ENCODE measurements around the gene OXA1L.
"Not testable (repeated sequence)": the region's sequence is repeated elsewhere in the genome, so short reads cannot be mapped to it uniquely, and the experiment has no call there.

OXA1L gene

GRCh38 chr14:22776215-22776614 lies 9.7 kb downstream of the OXA1L start:
- Mint-ChIP-seq H3K27me3 (no peaks in the 10 kb centered on the region), H3K27ac (no peak overlapping the region), H3K4me1 (no peaks in the 10 kb centered on the region), H3K9me3 (no peaks in the 10 kb centered on the region), H3K4me3 (no peak overlapping the region), H3K36me3 (peaks cover 13% of the 10 kb centered on the region)
- DNase-seq (ENCODE audit: low spot score in 2 of 2): no peak
- ATAC-seq (ENCODE audit: low read depth): no peak

- H3K27me3 Mint-ChIP-seq; DNase-seq (ENCODE audit: low spot score in 2 of 2); H3K9me3 Mint-ChIP-seq; H3K4me1 Mint-ChIP-seq; H3K27ac Mint-ChIP-seq; H3K4me3 Mint-ChIP-seq; H3K36me3 Mint-ChIP-seq; ATAC-seq (ENCODE audit: low read depth): not testable (repeated sequence)
Measured at GRCh38 chr14:22776849-22777248, 10.4 kb downstream of the OXA1L start.

GRCh38 chr14:22778084-22778483 lies 11.6 kb downstream of the OXA1L start:
- no peaks in the 10 kb centered on the region for H3K4me1 Mint-ChIP-seq
- peaks cover 6% of the 10 kb centered on the region for H3K36me3 Mint-ChIP-seq
- no peaks in the 10 kb centered on the region for H3K27me3 Mint-ChIP-seq

GRCh38 chr14:22780105-22780679 lies 13.7 kb downstream of the OXA1L start:
- DNase-seq (ENCODE audit: low spot score in 2 of 2) (no peak), ATAC-seq (ENCODE audit: low read depth) (no peak)
- H3K4me1 Mint-ChIP-seq: no peaks in the 10 kb centered on the region
- H3K9me3 Mint-ChIP-seq: no peaks in the 10 kb centered on the region
- H3K27me3 Mint-ChIP-seq: no peaks in the 10 kb centered on the region
- no peak overlapping the region for H3K4me3 Mint-ChIP-seq
- H3K27ac Mint-ChIP-seq: peak overlapping the region; percentile 50
- H3K36me3 Mint-ChIP-seq: peaks cover under 1% of the 10 kb centered on the region

More at GRCh38 chr14:22778084-22778483, 11.6 kb downstream of the OXA1L start:
- H3K27ac Mint-ChIP-seq: peak overlapping the region; percentile 67
- ATAC-seq (ENCODE audit: low read depth) (no peak), DNase-seq (ENCODE audit: low spot score in 2 of 2) (no peak)
- no peak overlapping the region for H3K4me3 Mint-ChIP-seq
- no peaks in the 10 kb centered on the region for H3K9me3 Mint-ChIP-seq

- Mint-ChIP-seq H3K9me3 (no peaks in the 10 kb centered on the region), H3K4me3 (no peak overlapping the region), H3K27ac (peak overlapping the region; percentile 79), H3K27me3 (no peaks in the 10 kb centered on the region), H3K4me1 (no peaks in the 10 kb centered on the region), H3K36me3 (no peaks in the 10 kb centered on the region)
- no peak for ATAC-seq (ENCODE audit: low read depth)
- no peak for DNase-seq (ENCODE audit: low spot score in 2 of 2)
Measured at GRCh38 chr14:22780941-22781300, 14.4 kb downstream of the OXA1L start.

GRCh38 chr14:22781301-22781991 lies 15.0 kb downstream of the OXA1L start:
- no peak for DNase-seq (ENCODE audit: low spot score in 2 of 2)
- ATAC-seq (ENCODE audit: low read depth): no peak
- Mint-ChIP-seq H3K4me3 (no peak overlapping the region), H3K27me3 (no peaks in the 10 kb centered on the region), H3K27ac (peak overlapping the region; percentile 79), H3K4me1 (peaks cover 2% of the 10 kb centered on the region), H3K36me3 (no peaks in the 10 kb centered on the region), H3K9me3 (no peaks in the 10 kb centered on the region)

- DNase-seq (ENCODE audit: low spot score in 2 of 2): no peak
- peaks cover 20% of the 10 kb centered on the region for H3K4me1 Mint-ChIP-seq
- ATAC-seq (ENCODE audit: low read depth): no peak
- H3K36me3 Mint-ChIP-seq: peaks cover 4% of the 10 kb centered on the region
- no peak overlapping the region for H3K27ac Mint-ChIP-seq
- H3K9me3 Mint-ChIP-seq: no peaks in the 10 kb centered on the region
- H3K27me3 Mint-ChIP-seq: no peaks in the 10 kb centered on the region
- H3K4me3 Mint-ChIP-seq: no peak overlapping the region
Measured at GRCh38 chr14:22786685-22787084, 20.2 kb downstream of the OXA1L start.

GRCh38 chr14:22791301-22791700 lies 24.8 kb downstream of the OXA1L start:
- no peak for DNase-seq (ENCODE audit: low spot score in 2 of 2)
- H3K27ac Mint-ChIP-seq: peak overlapping the region; percentile 92
- H3K36me3 Mint-ChIP-seq: peaks cover 7% of the 10 kb centered on the region
- peaks cover 39% of the 10 kb centered on the region for H3K4me1 Mint-ChIP-seq
- no peak for ATAC-seq (ENCODE audit: low read depth)
- no peaks in the 10 kb centered on the region for H3K27me3 Mint-ChIP-seq
- H3K4me3 Mint-ChIP-seq: peak overlapping the region; percentile 17
- H3K9me3 Mint-ChIP-seq: no peaks in the 10 kb centered on the region

GRCh38 chr14:22792158-22792557 lies 25.7 kb downstream of the OXA1L start:
- ATAC-seq (ENCODE audit: low read depth) (no peak), DNase-seq (ENCODE audit: low spot score in 2 of 2) (no peak)
- Mint-ChIP-seq H3K4me3 (no peak overlapping the region), H3K27ac (peak overlapping the region; percentile 92), H3K4me1 (peaks cover 41% of the 10 kb centered on the region), H3K27me3 (no peaks in the 10 kb centered on the region), H3K9me3 (no peaks in the 10 kb centered on the region), H3K36me3 (peaks cover 9% of the 10 kb centered on the region)

- H3K27ac Mint-ChIP-seq: peak overlapping the region; percentile 92
- ATAC-seq (ENCODE audit: low read depth); H3K4me3 Mint-ChIP-seq: not testable (repeated sequence)
Measured at GRCh38 chr14:22793550-22793949, 27.1 kb downstream of the OXA1L start.

GRCh38 chr14:22793976-22794375 lies 27.5 kb downstream of the OXA1L start:
- DNase-seq (ENCODE audit: low spot score in 2 of 2): no peak
- ATAC-seq (ENCODE audit: low read depth): no peak
- Mint-ChIP-seq H3K27ac (peak overlapping the region; percentile 92), H3K4me1 (peaks cover 48% of the 10 kb centered on the region), H3K27me3 (no peaks in the 10 kb centered on the region), H3K4me3 (no peak overlapping the region), H3K9me3 (no peaks in the 10 kb centered on the region), H3K36me3 (peaks cover 9% of the 10 kb centered on the region)

More at GRCh38 chr14:22793550-22793949, 27.1 kb downstream of the OXA1L start:
- H3K36me3 Mint-ChIP-seq; H3K27me3 Mint-ChIP-seq; H3K9me3 Mint-ChIP-seq; DNase-seq (ENCODE audit: low spot score in 2 of 2): not testable (repeated sequence)
- H3K4me1 Mint-ChIP-seq: peaks cover 46% of the 10 kb centered on the region

- Mint-ChIP-seq H3K27me3 (no peaks in the 10 kb centered on the region), H3K4me1 (peaks cover 50% of the 10 kb centered on the region), H3K27ac (peak overlapping the region; percentile 92), H3K9me3 (no peaks in the 10 kb centered on the region), H3K36me3 (peaks cover 9% of the 10 kb centered on the region), H3K4me3 (peak overlapping the region; percentile 8)
- DNase-seq (ENCODE audit: low spot score in 2 of 2) (peak; percentile 53 to 59), ATAC-seq (ENCODE audit: low read depth) (peak; percentile 79)
Measured at GRCh38 chr14:22794551-22794951, 28.1 kb downstream of the OXA1L start.

- Mint-ChIP-seq H3K27ac (peak overlapping the region; percentile 92), H3K27me3 (no peaks in the 10 kb centered on the region), H3K4me1 (peaks cover 44% of the 10 kb centered on the region), H3K4me3 (no peak overlapping the region), H3K36me3 (peaks cover 15% of the 10 kb centered on the region), H3K9me3 (no peaks in the 10 kb centered on the region)
- ATAC-seq (ENCODE audit: low read depth) (no peak), DNase-seq (ENCODE audit: low spot score in 2 of 2) (no peak)
Measured at GRCh38 chr14:22796087-22796707, 29.7 kb downstream of the OXA1L start.

- no peaks in the 10 kb centered on the region for H3K9me3 Mint-ChIP-seq
- no peaks in the 10 kb centered on the region for H3K27me3 Mint-ChIP-seq
- no peak for DNase-seq (ENCODE audit: low spot score in 2 of 2)
- no peak overlapping the region for H3K4me3 Mint-ChIP-seq
- H3K27ac Mint-ChIP-seq: peak overlapping the region; percentile 86
- no peak for ATAC-seq (ENCODE audit: low read depth)
- H3K4me1 Mint-ChIP-seq: peaks cover 42% of the 10 kb centered on the region
- peaks cover 15% of the 10 kb centered on the region for H3K36me3 Mint-ChIP-seq
Measured at GRCh38 chr14:22797017-22797917, 30.8 kb downstream of the OXA1L start.

Measured in memory B cell (primary cell).